Upper lobe of right lung (tissue), 1 donor: ENCODE results near the gene ILF2. TPM values are rescaled to one million over a fixed set of nuclear protein-coding genes. Genes with fewer than 3 reads are reported as not detected.

ENCODE experiments used
- ATAC-seq: fragments of 200-7000 bp; cut with Tn5 transposase; one replicate; pipeline ENCODE4 v1.9.1; 2020; ENCODE audit warnings: mild to moderate bottlenecking, moderate library complexity
- DNase-seq: peaks from one replicate; pipeline ENCODE4 v3.0.0-alpha.2; 2020
- H3K27ac ChIP-seq: fragments of 200-600 bp; one replicate; pipeline ENCODE4 v1.8.0; 2022
- H3K27me3 ChIP-seq: fragments of 200-600 bp; one replicate; pipeline ENCODE4 v1.8.0; 2022; ENCODE audit warnings: mild to moderate bottlenecking
- H3K36me3 ChIP-seq: fragments of 200-600 bp; one replicate; pipeline ENCODE4 v1.8.0; 2022
- H3K4me1 ChIP-seq: fragments of 200-600 bp; one replicate; pipeline ENCODE4 v1.8.0; 2022
- H3K4me3 ChIP-seq: fragments of 200-600 bp; one replicate; pipeline ENCODE4 v1.8.0; 2022; ENCODE audit warnings: mild to moderate bottlenecking
- H3K9me3 ChIP-seq: fragments of 200-600 bp; one replicate; pipeline ENCODE4 v1.8.0; 2022
- intact Hi-C: fragments of 100-400 bp; cut with DNase I; formaldehyde crosslinking; loops from one replicate; pipeline ENCODE4 v1.11.0; 2022
- total RNA-seq: library from RNA; stranded (reverse); fragmentation: NEBNext Ultra II Directional; extraction: Animal tissue kit (Norgen Biotek cat#: 25700); gene quantifications from one replicate; pipeline ENCODE4 v1.2.1, GENCODE V29; 2021
- TF ChIP-seq, protein P1 (sequence below): fragments of 200-600 bp; IDR thresholded peaks from one replicate; pipeline ENCODE4 v1.8.0; 2022; ENCODE audit warnings: antibody characterized with exemption
- donor health status: DM: no; HTN: yes; CAD: no; lungs with severe emphysema.

The ILF2 gene
- total RNA-seq, 1 donor from 2014 or later: 86.1 TPM

DNA sequence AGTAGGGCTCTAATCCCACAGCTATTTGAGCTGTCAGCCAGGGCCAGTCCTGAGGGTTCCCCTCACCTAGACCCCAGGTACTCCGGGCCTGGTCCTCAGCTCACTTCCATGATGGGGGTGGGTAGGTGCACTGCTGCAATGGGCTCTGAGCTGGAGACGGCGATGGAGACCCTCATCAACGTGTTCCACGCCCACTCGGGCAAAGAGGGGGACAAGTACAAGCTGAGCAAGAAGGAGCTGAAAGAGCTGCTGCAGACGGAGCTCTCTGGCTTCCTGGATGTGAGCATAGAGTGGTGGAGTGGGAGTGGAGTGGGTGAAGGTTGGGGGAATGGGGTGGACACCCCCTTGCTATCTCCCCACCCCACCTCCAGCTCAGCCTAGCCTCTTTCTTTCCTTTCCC lies 40.4 kb downstream of the ILF2 start:
- Histone ChIP-seq H3K27ac (no peak overlapping the region), H3K4me3 (no peak overlapping the region), H3K27me3 (no peaks in the 10 kb centered on the region), H3K36me3 (no peaks in the 10 kb centered on the region), H3K9me3 (no peaks in the 10 kb centered on the region), H3K4me1 (peaks cover 24% of the 10 kb centered on the region)
- ATAC-seq: no peak
- intact Hi-C loops: no loop called here
- DNase-seq: peak; percentile 61
- TF ChIP-seq, protein P1, sequence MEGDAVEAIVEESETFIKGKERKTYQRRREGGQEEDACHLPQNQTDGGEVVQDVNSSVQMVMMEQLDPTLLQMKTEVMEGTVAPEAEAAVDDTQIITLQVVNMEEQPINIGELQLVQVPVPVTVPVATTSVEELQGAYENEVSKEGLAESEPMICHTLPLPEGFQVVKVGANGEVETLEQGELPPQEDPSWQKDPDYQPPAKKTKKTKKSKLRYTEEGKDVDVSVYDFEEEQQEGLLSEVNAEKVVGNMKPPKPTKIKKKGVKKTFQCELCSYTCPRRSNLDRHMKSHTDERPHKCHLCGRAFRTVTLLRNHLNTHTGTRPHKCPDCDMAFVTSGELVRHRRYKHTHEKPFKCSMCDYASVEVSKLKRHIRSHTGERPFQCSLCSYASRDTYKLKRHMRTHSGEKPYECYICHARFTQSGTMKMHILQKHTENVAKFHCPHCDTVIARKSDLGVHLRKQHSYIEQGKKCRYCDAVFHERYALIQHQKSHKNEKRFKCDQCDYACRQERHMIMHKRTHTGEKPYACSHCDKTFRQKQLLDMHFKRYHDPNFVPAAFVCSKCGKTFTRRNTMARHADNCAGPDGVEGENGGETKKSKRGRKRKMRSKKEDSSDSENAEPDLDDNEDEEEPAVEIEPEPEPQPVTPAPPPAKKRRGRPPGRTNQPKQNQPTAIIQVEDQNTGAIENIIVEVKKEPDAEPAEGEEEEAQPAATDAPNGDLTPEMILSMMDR: no peak

DNA sequence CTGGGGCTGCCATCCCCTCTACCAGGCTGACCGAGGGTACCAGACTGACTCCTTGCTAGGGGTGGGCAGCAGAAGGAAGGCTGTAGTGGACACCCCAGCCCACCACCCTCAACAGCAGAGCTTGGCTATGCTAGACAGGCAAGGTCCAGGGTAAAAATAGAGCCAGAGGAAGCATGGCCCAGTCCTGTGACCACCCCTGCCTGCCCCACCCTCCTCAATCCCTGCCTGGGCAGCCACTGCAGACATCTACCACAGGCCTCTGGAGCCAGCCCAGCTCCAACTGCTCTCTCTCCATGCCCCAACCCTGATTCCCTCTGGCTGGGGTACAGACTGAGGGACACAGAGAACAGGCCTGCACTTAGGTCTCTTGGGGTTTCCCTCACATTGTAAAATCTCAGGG lies 40.8 kb downstream of the ILF2 start:
- ATAC-seq (no peak), DNase-seq (no peak)
- Histone ChIP-seq H3K4me3 (no peak overlapping the region), H3K4me1 (peaks cover 23% of the 10 kb centered on the region), H3K27ac (no peak overlapping the region), H3K27me3 (no peaks in the 10 kb centered on the region), H3K36me3 (no peaks in the 10 kb centered on the region), H3K9me3 (no peaks in the 10 kb centered on the region)
- intact Hi-C loops: loop anchor here (10.0 kb wide), 1 partner anchor 55 kb away; no protein-coding TSS in a partner anchor
- TF ChIP-seq, protein P1: no peak

DNA sequence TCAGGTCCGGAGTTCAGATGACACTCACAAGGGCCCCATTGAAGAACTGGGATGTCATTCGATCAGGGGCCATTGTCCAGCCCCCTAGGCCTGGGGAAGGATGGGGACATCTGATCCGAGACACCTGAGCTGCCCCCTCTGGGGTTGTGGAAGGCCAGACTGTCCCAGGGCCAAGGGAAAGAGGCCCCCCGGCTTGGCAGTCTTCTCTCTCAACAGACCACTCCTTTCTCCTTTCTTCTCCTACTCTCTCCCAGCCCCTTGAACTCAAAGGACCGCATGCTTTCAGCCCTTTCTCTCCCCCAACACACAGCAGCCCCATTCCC lies 41.5 kb downstream of the ILF2 start:
- H3K4me1 ChIP-seq: peaks cover 28% of the 10 kb centered on the region
- DNase-seq (peak; percentile 51), ATAC-seq (no peak)
- no peaks in the 10 kb centered on the region for H3K36me3 ChIP-seq
- no peak overlapping the region for H3K27ac ChIP-seq
- no peak overlapping the region for H3K4me3 ChIP-seq
- no peaks in the 10 kb centered on the region for H3K9me3 ChIP-seq
- no peaks in the 10 kb centered on the region for H3K27me3 ChIP-seq
- TF ChIP-seq, protein P1: no peak
- intact Hi-C loops: loop anchor here (10.0 kb wide), 1 partner anchor 55 kb away; no protein-coding TSS in a partner anchor

DNA sequence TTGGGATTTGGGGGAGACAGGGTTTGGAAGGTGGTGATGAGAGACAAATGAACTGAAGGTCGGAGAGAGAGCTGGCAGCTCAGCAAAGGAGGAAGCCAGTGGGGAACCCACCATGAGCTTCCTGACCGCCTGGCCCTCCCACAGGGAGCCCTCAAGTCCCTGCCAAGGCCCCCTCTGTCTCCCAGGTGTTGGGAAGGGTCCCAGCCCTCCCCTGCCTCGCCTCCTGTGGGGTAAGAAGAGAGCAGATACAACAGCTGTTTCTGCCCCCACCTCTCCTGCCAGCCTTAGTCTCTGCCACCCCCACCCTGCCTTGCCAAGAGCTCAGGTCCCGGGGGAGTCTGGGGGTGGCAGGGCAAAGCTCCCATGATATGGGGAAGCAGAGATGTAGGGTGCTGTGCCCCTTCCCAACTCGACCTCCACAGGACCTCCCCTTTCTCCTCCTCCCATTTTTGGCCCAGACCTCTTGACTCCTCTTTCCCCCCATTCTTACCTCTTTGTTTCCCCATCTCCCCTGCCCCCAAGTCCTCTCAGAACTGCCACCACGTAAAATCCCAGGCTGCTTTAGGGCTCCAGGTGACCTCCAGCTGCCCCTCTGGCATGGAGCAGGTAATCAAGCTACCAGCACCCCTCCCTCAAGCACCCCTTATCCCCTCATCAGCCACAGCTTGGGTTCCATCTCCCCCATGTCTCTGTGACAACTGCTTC lies 42.0 kb downstream of the ILF2 start:
- H3K9me3 ChIP-seq: no peaks in the 10 kb centered on the region
- peaks cover 33% of the 10 kb centered on the region for H3K4me1 ChIP-seq
- no peaks in the 10 kb centered on the region for H3K36me3 ChIP-seq
- DNase-seq: no peak
- intact Hi-C loops: loop anchor here (10.0 kb wide), 1 partner anchor 54 kb away; no protein-coding TSS in a partner anchor
- no peak overlapping the region for H3K4me3 ChIP-seq
- no peak overlapping the region for H3K27ac ChIP-seq
- H3K27me3 ChIP-seq: no peaks in the 10 kb centered on the region
- no peak for ATAC-seq
- TF ChIP-seq, protein P1: no peak

DNA sequence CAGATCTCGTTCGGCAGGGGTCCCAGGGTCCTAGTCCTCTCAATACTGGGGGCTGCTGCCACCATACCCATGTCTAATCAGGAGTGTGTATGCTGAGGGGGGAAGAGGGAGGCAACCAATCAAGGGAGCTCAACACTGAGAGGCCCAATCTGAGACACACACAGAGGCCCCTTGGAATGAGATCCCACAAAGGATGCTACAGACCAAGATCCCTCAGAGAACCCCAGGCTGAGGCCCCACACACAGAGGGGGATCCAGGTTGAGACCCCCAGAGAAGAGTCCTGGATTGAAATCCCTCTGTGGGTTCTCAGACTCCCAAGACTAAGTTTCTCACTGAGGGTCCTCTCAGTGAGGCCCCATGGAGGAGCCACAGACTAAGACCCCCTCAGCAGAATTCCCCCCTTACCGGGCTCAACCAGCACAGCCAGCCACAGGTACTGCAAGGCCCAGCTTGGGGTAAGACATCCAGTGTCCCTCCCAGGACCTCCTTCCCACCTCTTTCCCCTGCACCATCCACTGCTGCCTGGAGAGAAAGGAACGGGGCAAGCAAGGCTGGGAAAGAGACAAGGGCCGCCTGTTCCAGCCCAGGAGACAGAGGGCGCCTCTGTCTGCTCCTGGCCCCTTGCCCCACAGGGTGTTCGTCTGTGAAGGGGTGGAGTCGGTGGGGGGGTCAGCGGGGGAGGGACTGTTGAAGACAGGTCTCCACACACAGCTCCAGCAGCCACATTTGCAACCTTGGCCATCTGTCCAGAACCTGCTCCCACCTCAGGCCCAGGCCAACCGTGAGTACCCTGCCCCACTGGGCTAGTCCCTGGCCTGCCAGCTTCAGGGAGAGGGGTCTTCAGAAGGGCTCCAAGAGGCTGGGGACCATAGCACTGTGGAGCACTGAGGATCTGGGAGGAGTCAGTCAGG lies 42.8 kb downstream of the ILF2 start, which contains the start of gene S100A1:
Gene S100A1, plus strand, starts transcription at position 720 of the 912 bp plus-strand sequence. CDS start 2,088 bp downstream, outside the sequence.
- Histone ChIP-seq H3K4me3 (peak within 1 kb of the TSS; percentile 62), H3K27ac (peak within 1 kb of the TSS; percentile 93), H3K9me3 (no peaks in the 10 kb centered on the region), H3K27me3 (no peaks in the 10 kb centered on the region), H3K36me3 (no peaks in the 10 kb centered on the region), H3K4me1 (peaks cover 36% of the 10 kb centered on the region)
- TF ChIP-seq, protein P1: no peak
- intact Hi-C loops: loop anchor here (10.0 kb wide), 1 partner anchor 53 kb away; no protein-coding TSS in a partner anchor
- DNase-seq (no peak), ATAC-seq (no peak)
